HL-60/S4 treated with retinoic acid at 250 ng/mL for 4 days and 3 days (cell line): Measurements from ENCODE around the gene IPCEF1.
"Not testable (repeated sequence)": the region's sequence is repeated elsewhere in the genome, so short reads cannot be mapped to it uniquely, and the experiment has no call there.

Source experiments
- in situ Hi-C: fragments of 300-500 bp; cut with MboI; formaldehyde crosslinking; loops from 2 replicates; pipeline ENCODE4 v1.7.0; 2022; ENCODE audit warnings: low sequenced_read_pairs

Gene IPCEF1

GRCh38 chr6:154251116-154251515, 105.5 kb downstream of the IPCEF1 start:
- in situ Hi-C loops, result no loop called here

DNA sequence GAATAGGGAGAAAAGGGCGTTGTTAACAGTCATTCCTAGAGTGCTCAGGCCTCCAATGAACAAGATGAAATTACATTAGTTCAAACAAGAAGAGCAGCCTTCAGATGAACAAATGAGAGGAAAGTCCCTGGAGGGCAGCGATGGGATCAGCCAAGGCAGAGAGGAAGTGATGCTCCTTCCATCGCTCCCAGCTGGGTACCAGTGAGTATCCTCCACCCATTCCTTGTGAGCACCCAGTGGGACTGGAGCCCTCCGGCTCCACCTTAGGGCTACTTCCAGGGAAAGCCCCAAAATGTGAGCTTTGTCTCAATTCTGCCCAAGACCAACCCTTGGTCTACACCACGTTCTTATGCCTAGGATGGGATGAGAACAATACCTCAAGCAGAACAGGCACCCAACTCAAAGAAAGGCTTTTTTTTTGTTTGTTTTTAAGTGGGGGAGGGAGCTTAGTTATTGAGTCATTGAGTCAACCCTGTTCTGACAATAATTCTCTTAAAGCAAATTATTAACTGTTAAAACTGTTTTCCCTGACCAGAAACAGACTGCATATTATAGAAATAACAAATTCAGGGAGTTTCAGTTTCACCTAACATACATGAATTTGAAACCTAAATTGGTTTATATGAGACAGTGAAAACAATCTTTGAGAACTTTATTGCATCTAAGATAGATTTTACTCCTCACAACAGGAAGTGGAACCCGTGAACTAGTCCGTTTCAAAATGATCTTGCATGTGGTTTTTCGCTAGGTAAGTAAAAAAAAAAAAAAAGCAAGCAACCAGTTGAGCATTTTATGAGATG, 106.9 kb downstream of the IPCEF1 start:
- in situ Hi-C loops, result no loop called here

DNA sequence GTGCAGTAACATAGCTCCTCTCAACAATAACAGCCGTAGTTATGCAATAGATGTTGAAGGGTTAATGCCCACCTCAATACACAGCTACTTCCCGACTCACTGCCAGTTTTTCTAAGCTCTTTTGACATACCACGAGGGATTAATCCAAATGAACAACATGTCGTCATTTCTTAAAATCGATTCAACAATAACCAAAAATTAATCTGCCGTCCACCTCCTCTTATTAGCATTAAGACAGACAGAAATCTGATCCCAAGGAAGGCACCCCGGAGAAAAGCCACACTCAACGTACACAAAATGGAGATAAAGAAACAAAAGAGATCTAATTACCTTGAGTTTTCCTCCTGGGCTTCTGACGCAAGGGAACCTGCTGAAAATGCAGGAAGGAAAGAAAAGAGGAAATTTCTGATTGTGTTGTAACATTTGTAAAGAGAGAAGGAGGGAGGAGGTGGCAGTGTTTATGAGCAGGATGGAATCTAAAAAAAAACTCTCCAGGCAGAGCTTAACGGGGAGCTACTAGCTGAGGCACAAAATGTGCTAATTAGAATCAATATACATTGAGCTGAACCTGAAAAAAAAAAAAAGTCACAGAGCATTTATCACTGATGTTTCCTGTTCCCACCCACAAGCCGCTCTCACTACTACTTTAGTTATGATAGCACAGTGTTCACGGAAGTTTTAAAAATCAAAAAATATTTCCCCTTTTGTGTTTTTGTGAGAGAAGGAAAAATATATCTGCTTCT, 109.3 kb downstream of the IPCEF1 start:
- in situ Hi-C loops, result no loop called here

DNA sequence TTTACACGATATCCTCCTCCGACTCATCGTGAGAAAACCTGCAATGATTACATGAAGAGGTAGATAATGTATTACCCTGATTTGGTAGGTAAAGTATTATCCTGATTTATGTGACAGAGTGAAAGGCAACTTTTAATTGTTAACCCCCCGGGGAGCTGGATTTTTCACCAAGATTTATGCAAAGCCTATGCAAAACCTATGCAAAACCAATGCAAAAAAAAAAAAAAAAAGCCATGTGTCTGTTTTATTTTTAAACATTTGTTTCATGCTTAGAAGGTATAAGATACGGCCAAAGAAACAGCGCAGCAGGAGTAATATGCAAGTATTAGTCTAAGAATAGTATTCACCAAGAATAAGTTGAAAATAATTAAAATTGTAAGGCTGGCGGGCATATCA, 109.9 kb downstream of the IPCEF1 start:
- in situ Hi-C loops, result no loop called here

GRCh38 chr6:154245506-154245905, 111.1 kb downstream of the IPCEF1 start:
- in situ Hi-C loops, result no loop called here

GRCh38 chr6:154243793-154244750, 112.5 kb downstream of the IPCEF1 start:
- in situ Hi-C loops, result no loop called here

- in situ Hi-C loops, result no loop called here
Observed at GRCh38 chr6:154242617-154243357, 113.8 kb downstream of the IPCEF1 start.

DNA sequence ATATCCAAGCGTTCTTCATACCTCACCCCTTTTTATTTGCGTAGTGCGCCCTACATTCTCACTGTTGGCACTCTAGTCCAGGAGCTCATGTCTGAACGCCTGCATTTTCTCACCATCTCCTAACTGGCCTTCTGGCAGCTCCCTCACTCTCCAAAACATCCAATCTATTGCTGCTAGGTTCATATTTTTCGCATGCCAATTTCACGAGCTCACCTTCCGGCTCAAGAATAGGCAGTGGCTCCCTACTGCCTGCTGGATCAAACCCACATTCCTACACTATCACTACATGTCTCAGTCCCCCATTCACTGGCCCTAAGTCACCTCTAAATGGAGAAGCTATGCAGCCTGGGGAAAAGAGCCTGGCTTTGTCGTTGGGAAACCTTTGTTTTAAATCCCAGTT, 115.0 kb downstream of the IPCEF1 start:
- in situ Hi-C loops, result no loop called here

DNA sequence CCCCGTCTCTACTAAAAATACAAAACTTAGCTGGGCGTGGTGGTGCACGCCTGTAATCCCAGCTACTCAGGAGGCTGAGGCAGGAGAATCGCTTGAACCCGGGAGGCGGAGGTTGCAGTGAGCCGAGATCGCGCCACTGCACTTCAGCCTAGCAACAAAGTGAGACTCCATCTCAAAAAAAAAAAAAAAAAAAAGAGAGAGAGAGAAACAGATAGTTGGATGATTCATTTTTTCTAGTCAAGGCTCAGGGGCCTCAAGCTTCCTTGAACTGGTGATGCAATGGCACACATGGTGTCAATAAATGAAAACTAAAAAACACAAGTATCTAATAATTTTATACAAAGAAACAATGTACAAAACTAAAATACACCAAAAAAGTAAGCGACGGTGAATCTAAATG, 115.5 kb downstream of the IPCEF1 start:
- in situ Hi-C loops, result not testable (repeated sequence)

DNA sequence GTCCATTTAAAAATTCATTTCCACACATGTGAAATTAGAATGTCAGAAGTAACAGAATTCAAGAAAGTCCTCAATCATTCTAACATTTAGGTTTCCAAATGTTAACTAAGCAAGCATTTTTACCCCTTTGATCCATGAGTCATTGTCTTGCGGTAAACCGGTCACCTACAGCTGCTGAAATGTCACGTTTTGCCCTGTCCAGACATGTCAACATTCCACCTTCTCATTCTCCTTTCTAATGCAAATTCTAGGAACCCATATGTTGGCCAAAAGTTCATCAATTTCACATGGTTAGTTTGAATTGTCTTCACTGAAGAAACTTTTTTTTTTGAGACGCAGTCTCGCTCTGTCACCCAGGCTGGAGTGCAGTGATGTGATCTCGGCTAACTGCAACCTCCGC, 117.2 kb downstream of the IPCEF1 start:
- in situ Hi-C loops, result no loop called here

GRCh38 chr6:154238831-154239230, 117.8 kb downstream of the IPCEF1 start:
- in situ Hi-C loops, result no loop called here

DNA sequence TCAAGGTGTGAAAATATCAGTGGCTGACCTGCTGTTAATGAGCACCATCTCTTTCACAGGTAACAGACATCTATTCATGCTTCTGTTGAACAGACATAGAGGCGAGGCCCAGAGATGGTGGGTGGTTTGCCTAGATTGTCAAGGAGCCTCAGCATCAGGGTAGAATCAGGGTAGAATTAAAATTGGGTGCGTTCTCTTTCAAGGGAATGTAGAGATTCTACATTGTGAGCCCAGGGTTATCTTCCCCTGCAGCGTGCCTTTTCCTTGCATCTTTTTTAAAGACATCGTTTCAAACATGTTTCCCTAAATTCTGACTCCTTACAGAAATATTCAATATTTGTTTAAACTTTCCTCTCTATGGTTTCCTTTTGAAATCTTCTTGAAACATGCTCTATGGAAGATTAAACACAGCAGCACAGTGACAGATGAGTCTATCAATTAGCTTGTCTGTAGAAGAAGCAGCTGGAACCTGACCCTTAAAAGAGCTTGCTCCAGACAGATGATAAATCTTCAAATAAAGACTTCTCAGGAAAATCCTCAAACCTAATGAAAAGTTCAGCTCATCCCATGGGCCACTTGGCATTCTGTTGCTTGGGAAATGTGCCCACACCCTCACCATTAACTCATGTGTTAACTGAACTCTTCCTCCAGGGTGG, 119.8 kb downstream of the IPCEF1 start:
- in situ Hi-C loops, result no loop called here

DNA sequence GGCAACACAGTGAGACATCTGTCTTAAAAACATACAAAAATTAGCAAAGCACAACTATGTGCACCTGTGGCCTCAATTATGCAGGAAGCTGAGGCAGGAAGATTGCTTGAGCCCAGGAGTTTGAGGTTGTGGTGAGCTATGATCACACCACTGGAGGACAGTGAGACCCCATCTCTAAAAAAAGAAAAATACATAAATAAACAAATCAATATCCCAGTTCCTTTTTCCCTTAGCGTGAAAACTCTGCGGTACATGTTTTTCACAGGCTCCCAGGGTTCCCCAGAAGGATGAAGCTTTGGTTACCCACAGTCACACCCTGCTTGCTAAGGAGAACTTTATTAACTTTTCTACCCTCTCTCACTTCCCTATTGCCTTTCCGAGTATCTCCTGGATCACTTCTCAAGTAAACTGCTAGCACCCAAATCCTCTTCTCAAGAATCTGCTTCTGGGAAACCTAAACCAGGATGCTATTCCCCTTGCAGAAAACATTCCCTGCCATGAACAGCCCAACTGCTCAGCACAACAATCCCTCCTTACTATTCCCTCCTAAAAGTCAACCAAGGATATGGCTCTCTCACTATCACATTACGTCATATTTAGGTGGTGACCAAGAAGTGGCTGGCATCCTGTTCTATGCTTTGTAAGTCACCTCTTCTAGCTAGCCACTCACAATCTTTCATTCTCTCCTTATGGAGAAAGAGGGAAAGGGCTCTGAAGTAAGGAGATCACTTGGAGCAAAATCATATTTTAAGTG, 122.4 kb downstream of the IPCEF1 start:
- in situ Hi-C loops, result no loop called here

DNA sequence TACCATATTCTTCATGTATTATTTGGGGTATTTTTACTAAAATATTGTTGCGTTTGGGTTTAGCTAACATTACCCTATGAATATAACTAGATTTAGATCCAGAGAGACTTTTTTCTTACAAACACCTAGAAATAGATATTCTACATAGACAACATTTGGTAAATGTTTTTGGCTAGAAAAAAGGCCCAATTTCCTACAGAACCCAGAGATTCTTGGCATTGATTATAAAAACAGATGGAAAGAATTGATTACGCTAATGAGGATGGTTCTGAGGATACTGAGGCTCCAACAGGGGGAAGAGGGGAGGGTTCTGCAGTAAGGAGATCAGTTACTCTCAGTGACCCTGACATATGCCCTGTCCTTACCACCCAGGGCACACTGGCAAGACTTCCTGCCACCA, 123.2 kb downstream of the IPCEF1 start:
- in situ Hi-C loops, result no loop called here

GRCh38 chr6:154232013-154232910, 124.3 kb downstream of the IPCEF1 start:
- in situ Hi-C loops, result no loop called here

GRCh38 chr6:154230910-154231595, 125.5 kb downstream of the IPCEF1 start:
- in situ Hi-C loops, result no loop called here

DNA sequence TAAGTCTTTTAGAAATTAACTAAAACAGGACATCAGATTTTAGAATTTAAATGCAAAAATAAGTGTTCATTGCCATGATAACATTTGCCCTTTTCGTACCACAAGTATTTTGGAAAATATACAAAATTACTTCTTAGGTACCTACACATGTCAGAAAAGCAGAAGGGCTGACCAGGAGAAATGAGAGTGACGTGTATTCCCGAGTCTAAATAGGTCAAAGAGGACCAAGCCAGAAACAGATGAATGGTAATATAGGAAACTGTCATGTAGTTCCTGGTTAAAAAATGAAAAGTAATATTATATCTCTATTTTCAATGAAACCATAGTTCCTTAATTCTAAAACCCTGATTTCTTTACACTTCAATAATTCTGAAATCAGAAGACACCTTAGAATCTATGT, 126.2 kb downstream of the IPCEF1 start:
- in situ Hi-C loops, result no loop called here

- in situ Hi-C loops, result no loop called here
Observed at GRCh38 chr6:154229786-154230185, 126.8 kb downstream of the IPCEF1 start.
